Right lobe of liver (tissue), 4 donors: ENCODE measurements around the gene CACNA2D3.

Experiments used
- POLR2A ChIP-seq: fragments of 450-650 bp; IDR thresholded peaks from one replicate; pipeline ENCODE4 v1.6.1; 2017; ENCODE audit warnings: antibody characterized with exemption, mild to moderate bottlenecking
- TF ChIP-seq, protein P1 (sequence below), 4 donors: fragments of 200-600 bp in 3 of 4; fragments of 450-650 bp in 1 of 4; IDR thresholded peaks; one replicate each; pipeline versions ENCODE4 v1.5.1 to v1.8.0; 2016 to 2022; ENCODE audit warnings: antibody characterized with exemption in 4 of 4, mild to moderate bottlenecking in 2 of 4
- donor health status: DM: no; HTN: no; CAD: no.
- donor health status: DM: no; HTN: no; CAD: no.
- donor health status: DM: no; HTN: yes; CAD: no.

DNA sequence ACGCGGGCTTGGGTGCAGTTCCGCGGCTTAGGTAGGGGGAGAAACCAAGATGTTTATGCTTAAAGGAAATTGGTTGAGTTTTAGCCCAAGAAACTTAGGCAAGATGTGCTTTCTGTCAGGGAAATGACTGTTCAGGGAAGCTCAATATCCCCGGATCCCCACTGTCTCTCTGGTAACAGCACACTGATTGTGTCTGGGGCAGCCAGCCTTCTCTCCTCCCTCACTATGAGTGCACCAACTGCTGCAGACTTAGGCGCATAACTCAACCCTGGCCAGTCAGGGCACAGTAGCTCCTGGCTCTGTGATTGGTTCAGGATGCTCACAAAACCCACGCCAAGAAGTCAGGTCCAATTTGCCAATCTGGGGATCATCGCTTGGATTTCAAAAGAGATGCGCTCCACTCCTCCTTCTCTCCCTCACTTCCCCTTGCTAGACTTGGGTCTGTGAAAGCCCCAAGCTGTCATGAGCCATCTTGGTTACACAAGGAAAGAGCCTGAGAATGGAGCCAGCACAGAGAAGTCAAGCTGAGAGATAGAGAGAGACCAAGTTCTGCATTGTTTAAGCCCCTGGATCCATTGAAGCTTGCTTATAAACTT is 42.5 kb upstream of the CACNA2D3 start:
- TF ChIP-seq, protein P1, sequence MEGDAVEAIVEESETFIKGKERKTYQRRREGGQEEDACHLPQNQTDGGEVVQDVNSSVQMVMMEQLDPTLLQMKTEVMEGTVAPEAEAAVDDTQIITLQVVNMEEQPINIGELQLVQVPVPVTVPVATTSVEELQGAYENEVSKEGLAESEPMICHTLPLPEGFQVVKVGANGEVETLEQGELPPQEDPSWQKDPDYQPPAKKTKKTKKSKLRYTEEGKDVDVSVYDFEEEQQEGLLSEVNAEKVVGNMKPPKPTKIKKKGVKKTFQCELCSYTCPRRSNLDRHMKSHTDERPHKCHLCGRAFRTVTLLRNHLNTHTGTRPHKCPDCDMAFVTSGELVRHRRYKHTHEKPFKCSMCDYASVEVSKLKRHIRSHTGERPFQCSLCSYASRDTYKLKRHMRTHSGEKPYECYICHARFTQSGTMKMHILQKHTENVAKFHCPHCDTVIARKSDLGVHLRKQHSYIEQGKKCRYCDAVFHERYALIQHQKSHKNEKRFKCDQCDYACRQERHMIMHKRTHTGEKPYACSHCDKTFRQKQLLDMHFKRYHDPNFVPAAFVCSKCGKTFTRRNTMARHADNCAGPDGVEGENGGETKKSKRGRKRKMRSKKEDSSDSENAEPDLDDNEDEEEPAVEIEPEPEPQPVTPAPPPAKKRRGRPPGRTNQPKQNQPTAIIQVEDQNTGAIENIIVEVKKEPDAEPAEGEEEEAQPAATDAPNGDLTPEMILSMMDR (IDR thresholded peaks at IDR 0.05): no peak
- no peak for TF ChIP-seq POLR2A
